HG03039 (cell line): ENCODE results near the gene HDAC4.

Experiments
- ATAC-seq: cut with Tn5 transposase; IDR thresholded peaks from one replicate; pipeline ENCODE4 v1.9.1; 2021; ENCODE audit warnings: mild to moderate bottlenecking, moderate library complexity; ENCODE audit not compliant: unreplicated experiment

Gene HDAC4

GRCh38 chr2:239370876-239371725 lies 29.7 kb downstream of the HDAC4 start:
- no peak for ATAC-seq

GRCh38 chr2:239370403-239370802 lies 30.4 kb downstream of the HDAC4 start:
- no peak for ATAC-seq

DNA sequence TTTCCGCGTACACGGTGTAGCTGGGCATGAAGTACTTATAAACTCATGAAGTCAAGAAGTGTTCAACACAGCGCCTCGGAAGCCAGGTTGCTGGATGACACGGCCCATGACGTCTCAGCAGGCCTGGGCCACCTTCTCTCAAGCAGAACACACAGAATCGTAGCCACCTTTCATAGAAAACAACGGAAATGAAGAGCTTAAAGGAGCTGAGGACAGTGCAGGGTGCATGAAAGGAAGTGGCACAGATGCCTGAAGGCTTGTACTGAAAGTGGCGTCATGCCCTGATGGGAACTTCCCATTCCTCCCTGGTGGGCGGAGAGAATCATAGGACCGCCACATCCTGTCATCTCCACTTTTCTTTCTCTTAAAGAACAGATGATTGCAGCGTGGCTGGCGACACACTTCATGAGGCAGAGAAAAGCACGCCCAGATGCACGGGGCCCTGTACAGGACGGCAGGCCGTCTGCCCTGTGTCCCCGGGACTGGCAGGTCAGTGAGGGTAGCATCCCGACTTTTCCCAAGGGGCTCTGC lies 31.1 kb downstream of the HDAC4 start:
- peak; percentile 69 for ATAC-seq

- ATAC-seq, result no peak
These were observed 31.8 kb downstream of the HDAC4 start for GRCh38 chr2:239368906-239369552.

DNA sequence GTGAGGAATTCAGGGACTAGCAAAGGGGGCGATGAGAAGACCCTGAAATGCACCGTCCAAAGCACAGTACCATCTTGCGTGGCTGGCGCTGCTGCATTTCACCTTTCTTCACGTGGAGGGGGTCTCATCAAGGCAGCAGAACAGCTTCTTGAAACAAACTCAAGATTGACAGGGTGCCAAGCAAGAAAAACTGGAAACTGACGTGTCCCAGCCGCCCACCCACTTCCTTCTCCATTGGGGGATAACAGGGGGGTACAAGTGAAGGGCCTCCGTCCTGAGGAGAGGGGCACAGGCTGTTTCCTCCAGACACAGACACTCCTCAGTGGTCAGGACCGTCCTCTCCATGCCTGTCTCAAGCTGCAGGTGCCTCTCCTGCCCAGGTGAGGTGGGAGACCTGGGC lies 32.5 kb downstream of the HDAC4 start:
- ATAC-seq, result no peak

DNA sequence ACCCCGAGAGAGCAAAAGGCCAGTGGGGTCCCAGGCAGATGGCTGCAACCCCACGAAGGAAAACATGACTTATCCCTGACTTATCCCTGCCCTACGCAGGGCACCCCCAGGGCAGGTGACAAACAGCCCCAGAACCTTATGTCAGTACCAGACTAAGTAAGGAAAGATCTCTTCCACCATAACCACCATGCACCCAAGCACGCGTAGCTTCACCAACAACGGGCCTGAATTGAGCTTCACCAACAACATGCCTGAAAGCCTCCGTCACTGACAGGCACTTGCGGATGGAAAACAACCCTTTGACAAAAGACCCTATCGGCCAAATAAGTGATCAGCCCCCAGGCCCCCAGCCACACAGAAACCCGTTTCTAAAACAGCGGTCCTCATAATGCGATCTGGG lies 34.1 kb downstream of the HDAC4 start:
- ATAC-seq, result no peak

DNA sequence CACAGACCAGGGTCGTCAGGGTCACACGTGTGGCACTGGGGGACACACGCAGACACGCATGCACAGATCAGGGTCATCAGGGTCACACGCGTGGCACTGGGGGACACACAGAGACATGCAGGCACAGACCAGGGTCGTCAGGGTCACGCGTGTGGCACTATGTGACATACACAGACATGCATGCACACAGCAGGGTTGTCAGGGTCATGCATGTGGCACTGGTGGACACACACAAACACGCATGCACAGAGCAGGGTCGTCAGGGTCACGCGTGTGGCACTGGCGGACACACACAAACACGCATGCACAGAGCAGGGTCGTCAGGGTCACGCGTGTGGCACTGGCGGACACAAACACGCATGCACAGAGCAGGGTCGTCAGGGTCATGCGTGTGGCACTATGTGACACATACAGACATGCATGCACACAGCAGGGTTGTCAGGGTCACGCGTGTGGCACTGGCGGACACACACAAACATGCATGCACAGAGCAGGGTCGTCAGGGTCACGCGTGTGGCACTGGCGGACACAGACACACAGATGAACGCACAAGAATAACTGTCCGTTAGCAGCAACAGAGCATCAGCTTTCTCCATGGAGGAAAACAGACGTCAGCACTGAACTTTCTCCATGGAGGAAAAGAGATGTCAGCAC lies 34.9 kb downstream of the HDAC4 start:
- ATAC-seq, result no peak

- ATAC-seq, result no peak
These were observed 35.6 kb downstream of the HDAC4 start for GRCh38 chr2:239365071-239365781.

GRCh38 chr2:239363946-239364637 lies 36.7 kb downstream of the HDAC4 start:
- no peak for ATAC-seq

DNA sequence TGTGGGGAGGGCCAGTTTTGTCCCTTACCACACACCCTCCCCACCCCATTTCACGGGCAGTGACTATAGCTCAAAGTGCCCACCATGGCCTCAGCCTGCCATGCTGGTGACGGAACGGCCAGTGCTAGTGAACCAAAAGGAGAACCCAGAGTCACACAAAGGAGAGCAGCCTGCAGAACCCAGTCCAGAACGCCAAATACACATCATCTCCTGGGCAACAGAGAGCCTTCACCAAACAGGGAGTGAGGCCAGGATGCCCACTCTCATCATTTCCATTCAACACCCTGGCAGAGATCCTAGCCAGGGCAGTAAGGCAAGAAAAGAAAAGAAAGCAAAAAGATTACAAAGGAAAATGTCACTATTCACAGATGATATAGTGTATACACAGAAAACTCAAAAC lies 38.3 kb downstream of the HDAC4 start:
- ATAC-seq, result no peak

- ATAC-seq, result no peak
These were observed 39.5 kb downstream of the HDAC4 start for GRCh38 chr2:239361311-239361642.

GRCh38 chr2:239360421-239361310 lies 40.2 kb downstream of the HDAC4 start:
- no peak for ATAC-seq

DNA sequence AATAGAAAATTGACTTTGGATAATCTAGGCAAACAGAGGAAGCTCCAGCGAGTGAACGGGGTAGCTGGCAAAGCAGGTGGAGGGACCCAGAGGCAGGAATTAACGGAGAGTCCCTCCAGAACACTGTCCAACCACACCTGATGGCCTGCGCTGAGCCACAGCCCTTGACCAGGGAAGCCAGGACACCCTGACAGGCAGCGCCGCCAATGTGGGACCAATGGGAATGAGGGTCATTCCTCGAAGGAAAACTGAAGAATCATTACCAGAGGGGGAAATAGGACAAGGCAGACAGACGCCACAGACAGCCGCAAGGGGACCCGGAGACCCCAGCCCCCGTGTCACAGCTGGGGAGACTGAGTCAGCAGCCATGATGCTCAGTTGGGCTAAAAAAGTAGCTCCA lies 40.8 kb downstream of the HDAC4 start:
- no peak for ATAC-seq

DNA sequence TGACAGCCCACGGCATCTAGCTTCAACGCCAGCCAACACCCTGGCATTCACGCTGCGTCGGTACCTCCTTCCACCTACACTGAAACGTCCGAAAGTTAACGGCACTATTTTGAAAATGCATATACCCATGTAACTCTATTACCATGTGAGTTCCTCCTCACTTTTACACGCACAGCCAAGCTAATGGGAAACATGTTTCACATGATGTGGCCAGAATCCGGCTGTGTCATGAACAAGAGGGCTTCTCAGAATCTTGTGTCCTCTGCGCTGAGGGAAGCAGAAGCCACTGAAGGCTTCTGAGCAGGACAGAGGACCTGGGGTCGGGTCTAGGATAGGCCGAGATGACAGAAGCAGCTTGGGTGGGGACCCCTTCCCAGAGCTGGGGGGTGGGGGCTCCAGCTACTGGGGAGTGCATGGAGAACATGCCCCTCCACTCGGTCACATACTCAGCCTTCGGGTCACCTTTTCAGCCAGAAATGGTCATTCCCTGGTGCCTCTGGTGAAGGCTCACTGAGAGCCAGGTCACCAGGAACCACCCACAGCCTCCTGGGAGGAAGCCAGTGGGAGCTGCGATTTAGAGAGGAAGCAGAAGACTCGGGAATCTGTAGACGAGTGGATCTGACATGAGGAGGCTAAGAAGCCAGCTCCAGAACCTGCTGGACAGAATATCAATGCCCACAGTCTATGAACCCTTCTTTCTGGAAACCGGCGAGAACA lies 41.5 kb downstream of the HDAC4 start:
- no peak for ATAC-seq

GRCh38 chr2:239358062-239358754 lies 42.6 kb downstream of the HDAC4 start:
- ATAC-seq, result no peak

DNA sequence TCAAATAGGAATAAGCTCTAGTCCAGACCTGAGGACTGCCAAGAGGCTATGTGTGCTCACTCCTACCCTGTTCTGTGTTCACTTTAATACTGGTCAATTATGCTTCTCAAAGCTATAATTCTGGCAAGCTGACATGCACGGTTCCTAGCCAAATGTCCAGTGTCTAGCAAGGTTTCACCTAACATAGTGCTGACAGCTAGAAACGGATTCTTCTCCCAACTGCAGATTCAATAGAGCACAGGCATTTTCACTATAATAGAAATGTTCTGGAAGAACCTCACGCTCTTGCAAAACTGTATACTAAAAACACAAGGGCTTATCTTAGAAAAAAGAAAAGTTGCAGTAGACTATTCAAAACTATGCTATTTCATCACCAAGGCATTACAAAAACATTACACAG lies 45.1 kb downstream of the HDAC4 start:
- ATAC-seq, result no peak

GRCh38 chr2:239355139-239355538 lies 45.7 kb downstream of the HDAC4 start:
- ATAC-seq, result no peak

- ATAC-seq, result no peak
These were observed 46.1 kb downstream of the HDAC4 start for GRCh38 chr2:239354791-239355136.
